H9 (cell line): Measurements from ENCODE around the gene MMP11. TPM values are rescaled to one million over a fixed set of nuclear protein-coding genes. Genes with fewer than 3 reads are reported as not detected.

Source experiments
- DNase-seq: peaks from one replicate; pipeline ENCODE4 v3.0.0-alpha.2; 2017
- H2AFZ ChIP-seq: one replicate; pipeline ENCODE4 v1.6.1; 2013; ENCODE audit warnings: mild to moderate bottlenecking, low read length, control low read depth, moderate library complexity
- H2AK5ac ChIP-seq: 2 replicates; pipeline ENCODE4 v1.6.1; 2013; ENCODE audit warnings: low read length, control low read depth, mixed read lengths; ENCODE audit not compliant: insufficient read length
- H2BK120ac ChIP-seq: one replicate; pipeline ENCODE4 v1.6.1; 2013; ENCODE audit warnings: low read depth, mild to moderate bottlenecking, low read length, control low read depth, inconsistent platforms; ENCODE audit not compliant: poor library complexity, severe bottlenecking
- H2BK12ac ChIP-seq: 2 replicates; pipeline ENCODE4 v1.6.1; 2013; ENCODE audit warnings: low read length, control low read depth, mixed read lengths, low read depth; ENCODE audit not compliant: insufficient read length
- H2BK15ac ChIP-seq: 2 replicates; pipeline ENCODE4 v1.6.1; 2013; ENCODE audit warnings: low read depth, low read length, control low read depth
- H2BK20ac ChIP-seq: one replicate; pipeline ENCODE4 v1.6.1; 2013; ENCODE audit warnings: low read depth, mild to moderate bottlenecking, low read length, control low read depth, inconsistent platforms; ENCODE audit not compliant: poor library complexity, severe bottlenecking
- H2BK5ac ChIP-seq: 2 replicates; pipeline ENCODE4 v1.6.1; 2013; ENCODE audit warnings: low read length, control low read depth, mixed read lengths; ENCODE audit not compliant: insufficient read length
- H3K14ac ChIP-seq: 2 replicates; pipeline ENCODE4 v1.6.1; 2013; ENCODE audit warnings: low read length, control low read depth; ENCODE audit not compliant: insufficient read depth
- H3K18ac ChIP-seq: 2 replicates; pipeline ENCODE4 v1.6.1; 2013; ENCODE audit warnings: low read depth, mild to moderate bottlenecking, mixed read lengths, low read length, control low read depth; ENCODE audit not compliant: insufficient read length
- H3K23ac ChIP-seq: 2 replicates; pipeline ENCODE4 v1.6.1; 2013; ENCODE audit warnings: low read length, control low read depth, mixed read lengths, low read depth; ENCODE audit not compliant: insufficient read length
- H3K23me2 ChIP-seq: 2 replicates; pipeline ENCODE4 v1.6.1; 2013; ENCODE audit warnings: low read depth, mild to moderate bottlenecking, mixed read lengths, low read length, control low read depth; ENCODE audit not compliant: insufficient read length, poor library complexity, severe bottlenecking
- H3K27ac ChIP-seq: 2 replicates; pipeline ENCODE4 v1.5.1; 2013; ENCODE audit warnings: low read length, control low read depth, mixed read lengths, low read depth; ENCODE audit not compliant: insufficient read length
- H3K27me3 ChIP-seq: 2 replicates; pipeline ENCODE4 v1.6.1; 2013; ENCODE audit warnings: low read length, control low read depth, inconsistent platforms; ENCODE audit not compliant: insufficient read depth
- H3K4ac ChIP-seq: 2 replicates; pipeline ENCODE4 v1.6.1; 2013; ENCODE audit warnings: low read depth, mild to moderate bottlenecking, control low read depth, inconsistent platforms, low read length, moderate library complexity
- H3K4me1 ChIP-seq: 2 replicates; pipeline ENCODE4 v1.6.1; 2013; ENCODE audit warnings: low read length, control low read depth, inconsistent platforms; ENCODE audit not compliant: insufficient read depth
- H3K4me2 ChIP-seq: 2 replicates; pipeline ENCODE4 v1.6.1; 2013; ENCODE audit warnings: low read length, control low read depth, mixed read lengths; ENCODE audit not compliant: insufficient read length, insufficient read depth
- H3K56ac ChIP-seq: 2 replicates; pipeline ENCODE4 v1.6.1; 2013; ENCODE audit warnings: low read depth, mild to moderate bottlenecking, mixed read lengths, low read length, control low read depth; ENCODE audit not compliant: insufficient read length
- H3K79me1 ChIP-seq: 2 replicates; pipeline ENCODE4 v1.6.1; 2013; ENCODE audit warnings: low read depth, mild to moderate bottlenecking, moderate library complexity, low read length, control low read depth, inconsistent platforms; ENCODE audit not compliant: insufficient read depth, poor library complexity, severe bottlenecking
- H3K79me2 ChIP-seq: 2 replicates; pipeline ENCODE4 v1.6.1; 2013; ENCODE audit warnings: low read length, control low read depth, inconsistent platforms; ENCODE audit not compliant: insufficient read depth
- H3K9ac ChIP-seq: 2 replicates; pipeline ENCODE4 v1.6.1; 2013; ENCODE audit warnings: low read length, control low read depth, mixed read lengths; ENCODE audit not compliant: insufficient read length; ENCODE audit errors: extremely low read depth
- H3K9me3 ChIP-seq: one replicate; pipeline ENCODE4 v1.6.1; 2013; ENCODE audit warnings: low read depth, low read length, inconsistent platforms; ENCODE audit not compliant: control insufficient read depth
- H3T11ph ChIP-seq: one replicate; pipeline ENCODE4 v1.6.1; 2013; ENCODE audit warnings: mild to moderate bottlenecking, low read length, control low read depth, inconsistent platforms
- H4K20me1 ChIP-seq: one replicate; pipeline ENCODE4 v1.6.1; 2013; ENCODE audit not compliant: control insufficient read depth, insufficient read length, insufficient read depth
- H4K5ac ChIP-seq: 2 replicates; pipeline ENCODE4 v1.6.1; 2013; ENCODE audit warnings: low read depth, mild to moderate bottlenecking, mixed read lengths, low read length, control low read depth; ENCODE audit not compliant: insufficient read length
- H4K8ac ChIP-seq: replicated peaks from 2 replicates; pipeline ENCODE4 v1.6.1; 2013; ENCODE audit warnings: low read length, control low read depth, mixed read lengths, low read depth; ENCODE audit not compliant: insufficient read length
- H4K91ac ChIP-seq: 2 replicates; pipeline ENCODE4 v1.6.1; 2013; ENCODE audit warnings: low read depth, mild to moderate bottlenecking, moderate library complexity, mixed read lengths, low read length, control low read depth; ENCODE audit not compliant: insufficient read length
- H3K27ac Mint-ChIP-seq, 3 experiments: 2 replicates in 2 of 3; 3 replicates in 1 of 3; pipeline ENCODE4 v1.8.0; 2020 to 2021; ENCODE audit warnings: mixed read lengths in 3 of 3, mild to moderate bottlenecking in 1 of 3, moderate library complexity in 1 of 3
- H3K27me3 Mint-ChIP-seq: 2 replicates; pipeline ENCODE4 v1.8.0; 2021; ENCODE audit warnings: low read depth, mild to moderate bottlenecking, moderate library complexity, mixed read lengths
- H3K36me3 Mint-ChIP-seq, 3 experiments: 2 replicates in 2 of 3; 3 replicates in 1 of 3; pipeline ENCODE4 v1.8.0; 2020 to 2021; ENCODE audit warnings: low read depth in 3 of 3, mixed read lengths in 3 of 3; ENCODE audit not compliant: insufficient read depth in 1 of 3
- H3K4me1 Mint-ChIP-seq, 2 experiments: 2 replicates each; pipeline ENCODE4 v1.8.0; 2020; ENCODE audit warnings: mixed read lengths in 2 of 2
- H3K4me3 Mint-ChIP-seq, 2 experiments: 2 replicates in 1 of 2; 3 replicates in 1 of 2; pipeline ENCODE4 v1.8.0; 2020 to 2021; ENCODE audit warnings: mild to moderate bottlenecking in 2 of 2, mixed read lengths in 2 of 2, moderate library complexity in 1 of 2
- H3K9me3 Mint-ChIP-seq, 2 experiments: 2 replicates in 1 of 2; 3 replicates in 1 of 2; pipeline ENCODE4 v1.8.0; 2020; ENCODE audit warnings: mild to moderate bottlenecking in 2 of 2, mixed read lengths in 2 of 2, moderate library complexity in 1 of 2
- CTCF ChIP-seq: fragments of 200-600 bp; sonication (generic); conservative IDR thresholded peaks from 3 replicates; pipeline ENCODE4 v1.8.0; 2021; ENCODE audit warnings: antibody characterized with exemption, mild to moderate bottlenecking
- WGBS: extraction: QIAGEN DNeasy Blood & Tissue Kit; methylation state at CpG from one replicate; pipeline ENCODE4 v1.1.7; 2013; ENCODE audit warnings: missing lambda C conversion rate, low lambda C conversion rate, mixed read lengths; ENCODE audit not compliant: insufficient read length; ENCODE audit errors: extremely low coverage; 5-methylcytosine and 5-hydroxymethylcytosine counted together
- total RNA-seq: library from RNA; stranded (reverse); gene quantifications from 2 replicates; pipeline ENCODE4 v1.2.1, GENCODE V29; 2021

Gene MMP11
- total RNA-seq, 1 experiment from 2014 or later, result 5.3 TPM

GRCh38 chr22:23769321-23769965 lies 3.2 kb upstream of the MMP11 start:
- no peak overlapping the region for H3K4ac ChIP-seq
- H3K27ac Mint-ChIP-seq, result no peak overlapping the region
- no peak overlapping the region for H3K4me2 ChIP-seq
- no peak overlapping the region for H2BK120ac ChIP-seq
- no peak overlapping the region for H3K9ac ChIP-seq
- H3K56ac ChIP-seq, result no peak overlapping the region
- H3K9me3 ChIP-seq, result no peaks in the 10 kb centered on the region
- H4K20me1 ChIP-seq, result no peaks in the 10 kb centered on the region
- H2BK20ac ChIP-seq, result no peak overlapping the region
- no peak overlapping the region for H2BK12ac ChIP-seq
- no peak overlapping the region for H3K23ac ChIP-seq
- H2BK5ac ChIP-seq, result no peak overlapping the region
- H3K4me3 Mint-ChIP-seq, result no peak overlapping the region; a peak in 1 of 5 replicates
- H3K27me3 ChIP-seq, result peaks cover 15% of the 10 kb centered on the region; the same call in 1 of the 2 replicates
- H3K18ac ChIP-seq, result no peak overlapping the region
- no peak overlapping the region for H2AK5ac ChIP-seq
- no peak overlapping the region for H3K27ac ChIP-seq
- no peak overlapping the region for H4K91ac ChIP-seq
- H3T11ph ChIP-seq, result no peak overlapping the region
- no peak for DNase-seq
- WGBS, result no CpG with 5 or more reads among the region's 6 CpGs
- H3K4me1 ChIP-seq, result no peaks in the 10 kb centered on the region; the same call in 1 of the 2 replicates
- peaks cover 15 to 39% of the 10 kb centered on the region in 2 experiments for H3K4me1 Mint-ChIP-seq
- H3K79me1 ChIP-seq, result no peaks in the 10 kb centered on the region
- peaks cover 56% of the 10 kb centered on the region for H3K27me3 Mint-ChIP-seq
- no peak overlapping the region for H2BK15ac ChIP-seq
- H3K36me3 Mint-ChIP-seq, result peaks cover 5 to 10% (median 7%) of the 10 kb centered on the region in 3 experiments; a peak in 4 of 7 replicates
- H3K14ac ChIP-seq, result no peak overlapping the region
- TF ChIP-seq CTCF, result no peak
- H3K9me3 Mint-ChIP-seq, result no peaks in the 10 kb centered on the region
- peaks cover 14% of the 10 kb centered on the region for H3K23me2 ChIP-seq
- no peak overlapping the region for H2AFZ ChIP-seq
- H4K5ac ChIP-seq, result no peak overlapping the region
- H4K8ac ChIP-seq, result no peak overlapping the region
- no peaks in the 10 kb centered on the region for H3K79me2 ChIP-seq
